HG02798 (cell line): Measurements from ENCODE around the gene COA5.

Source experiments
- ATAC-seq: cut with Tn5 transposase; IDR thresholded peaks from one replicate; pipeline ENCODE4 v1.9.1; 2021; ENCODE audit warnings: mild to moderate bottlenecking; ENCODE audit not compliant: unreplicated experiment, poor library complexity

The COA5 gene

GRCh38 chr2:98608116-98608961, at the start of gene COA5, which contains the start of gene UNC50:
Gene COA5, minus strand, starts transcription at chr2:98608512. Its CDS starts 107 bp downstream, at chr2:98608405.
Gene UNC50, plus strand, starts transcription at chr2:98608589. Its CDS starts 1,171 bp downstream, at chr2:98609760.
- peak; percentile 95 for ATAC-seq

DNA sequence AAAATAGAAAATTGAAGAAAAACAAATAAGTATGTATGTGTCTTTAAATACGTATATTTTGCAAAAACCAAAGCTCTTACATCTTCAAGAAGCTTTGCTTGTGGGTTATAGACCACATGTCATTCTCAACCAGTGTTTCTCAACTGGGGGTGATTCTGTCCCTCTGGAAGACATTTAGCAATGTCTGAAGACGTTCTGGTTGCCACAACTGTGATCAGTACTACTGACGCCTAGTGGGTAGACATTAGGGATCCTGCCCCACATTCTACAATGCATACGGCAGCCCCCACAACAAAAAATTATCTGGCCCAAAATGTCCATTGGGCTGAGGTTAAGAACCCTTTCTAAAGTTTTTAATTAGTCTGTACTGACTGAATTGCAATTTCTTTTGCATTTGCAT, 48.5 kb upstream of the COA5 start:
- ATAC-seq: no peak

DNA sequence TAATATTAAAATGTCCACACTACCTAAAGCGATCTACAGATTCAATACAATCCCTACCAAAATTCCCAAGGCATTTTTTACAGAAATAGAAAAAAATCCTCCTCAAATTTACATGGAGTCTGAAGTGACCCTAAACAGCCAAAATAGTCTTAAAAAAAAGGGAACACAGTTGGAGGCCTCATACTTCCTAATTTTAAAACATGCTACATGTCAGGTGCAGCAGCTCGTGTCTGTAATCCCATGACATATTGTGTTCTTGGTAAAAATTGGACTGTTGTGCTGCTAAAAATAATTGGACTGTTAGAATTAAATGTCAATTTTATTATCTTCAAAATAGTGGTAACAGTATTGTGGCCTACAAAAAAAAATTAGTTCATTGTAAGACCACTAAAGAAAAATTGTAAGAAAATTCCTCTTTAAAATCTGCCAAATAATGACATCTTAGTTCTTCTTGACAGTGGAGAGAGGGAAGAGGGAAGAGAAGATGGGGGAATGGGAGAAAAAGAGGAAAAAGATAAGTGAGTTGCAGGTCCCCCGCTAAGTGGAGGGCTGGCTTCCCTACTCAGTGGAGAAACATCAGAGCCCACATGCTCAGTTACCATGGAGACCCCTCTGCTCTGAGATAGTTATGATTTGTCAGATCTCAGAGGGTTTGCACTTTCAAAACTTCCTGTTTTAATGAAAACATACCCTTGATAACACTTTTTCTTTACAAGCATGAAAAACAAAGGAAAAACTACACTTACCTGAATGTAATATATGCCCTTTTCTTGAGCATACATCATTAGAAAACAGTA, 46.6 kb upstream of the COA5 start:
- no peak for ATAC-seq

- ATAC-seq: no peak
Observed at GRCh38 chr2:98650998-98651397, 42.7 kb upstream of the COA5 start.

GRCh38 chr2:98649992-98650375, 41.7 kb upstream of the COA5 start:
- ATAC-seq: no peak

GRCh38 chr2:98649135-98649991, 41.1 kb upstream of the COA5 start:
- peak; percentile 89 for ATAC-seq

DNA sequence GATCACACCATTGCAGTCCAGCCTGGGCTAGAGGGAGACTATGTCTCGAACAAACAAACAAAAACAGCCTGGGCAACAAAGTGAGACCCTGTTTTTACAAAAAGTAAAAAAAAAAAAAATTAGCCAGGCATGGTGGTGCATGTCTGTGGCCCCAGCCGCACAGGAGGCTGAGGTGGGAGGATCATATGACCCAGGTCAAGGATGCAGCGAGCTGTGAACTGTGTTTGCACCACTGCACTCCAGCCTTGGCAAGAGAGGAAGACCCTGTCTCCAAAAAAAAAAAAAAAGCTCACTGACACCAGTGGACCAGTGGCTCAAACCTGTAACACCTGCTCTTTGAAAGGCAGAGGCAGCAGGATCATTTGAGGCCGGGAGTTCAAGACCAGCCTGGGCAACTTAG, 40.1 kb upstream of the COA5 start:
- ATAC-seq: no peak

GRCh38 chr2:98647636-98648035, 39.3 kb upstream of the COA5 start:
- no peak for ATAC-seq

DNA sequence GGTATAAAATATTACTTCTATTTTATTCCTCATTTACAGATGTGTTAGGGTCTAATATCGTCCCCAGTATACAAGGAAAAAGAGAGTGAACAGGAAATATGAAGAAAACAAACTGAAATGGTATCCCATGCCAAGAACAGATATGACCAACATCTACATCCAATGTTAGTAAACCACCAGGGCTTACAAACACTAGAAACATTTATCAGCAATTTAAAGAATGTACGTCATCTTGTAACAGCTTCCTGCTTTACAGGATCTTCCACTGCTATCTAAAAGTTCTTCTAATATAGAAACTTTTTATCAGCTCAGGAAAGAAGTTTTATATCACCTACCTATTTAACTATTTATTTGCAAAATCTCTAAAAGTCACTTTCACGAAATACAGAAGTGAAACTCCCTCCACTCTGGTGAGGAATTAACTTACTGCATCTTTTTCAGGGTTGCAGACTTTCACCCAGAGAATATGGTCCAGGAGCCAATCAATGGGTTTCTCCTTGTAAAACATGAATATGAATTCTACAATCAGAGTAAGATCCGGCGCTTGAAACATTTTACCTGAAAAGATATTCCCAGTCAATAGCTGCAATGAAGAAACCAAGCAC, 35.3 kb upstream of the COA5 start:
- ATAC-seq: no peak

DNA sequence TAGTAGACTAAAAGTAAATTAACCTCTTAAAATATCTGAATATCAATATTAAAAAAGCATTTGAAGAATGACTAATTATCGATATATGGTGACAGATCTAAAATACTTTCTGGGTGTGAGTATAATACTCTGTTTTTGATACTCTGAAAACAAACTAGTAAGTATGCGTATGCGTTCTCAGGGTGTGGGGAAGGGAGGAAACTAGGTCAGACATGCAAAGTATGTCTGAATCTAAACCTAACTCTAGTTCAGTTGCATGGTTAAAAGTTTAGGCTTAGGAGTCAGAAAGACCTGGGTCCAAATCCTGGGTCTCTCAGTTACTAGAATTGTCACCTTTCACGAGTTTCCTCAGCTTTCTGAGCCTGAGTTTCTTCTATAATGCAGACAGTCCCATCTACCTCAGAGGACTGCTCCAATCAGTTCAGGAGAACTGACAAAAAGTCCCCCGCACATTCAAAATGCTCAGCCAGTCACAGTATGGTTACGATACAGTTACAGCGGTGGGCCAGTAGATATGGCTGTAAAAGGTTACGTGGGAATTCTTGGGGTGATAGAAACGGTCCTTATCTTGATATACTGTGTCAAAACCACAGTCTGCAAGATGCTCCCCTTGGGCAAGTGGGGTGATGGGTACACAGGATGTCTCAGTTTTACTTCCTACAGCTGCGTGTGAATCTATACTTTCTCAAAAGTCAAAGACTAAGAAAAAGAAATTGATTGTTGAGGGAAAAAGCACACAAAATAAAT, 29.3 kb upstream of the COA5 start:
- no peak for ATAC-seq

DNA sequence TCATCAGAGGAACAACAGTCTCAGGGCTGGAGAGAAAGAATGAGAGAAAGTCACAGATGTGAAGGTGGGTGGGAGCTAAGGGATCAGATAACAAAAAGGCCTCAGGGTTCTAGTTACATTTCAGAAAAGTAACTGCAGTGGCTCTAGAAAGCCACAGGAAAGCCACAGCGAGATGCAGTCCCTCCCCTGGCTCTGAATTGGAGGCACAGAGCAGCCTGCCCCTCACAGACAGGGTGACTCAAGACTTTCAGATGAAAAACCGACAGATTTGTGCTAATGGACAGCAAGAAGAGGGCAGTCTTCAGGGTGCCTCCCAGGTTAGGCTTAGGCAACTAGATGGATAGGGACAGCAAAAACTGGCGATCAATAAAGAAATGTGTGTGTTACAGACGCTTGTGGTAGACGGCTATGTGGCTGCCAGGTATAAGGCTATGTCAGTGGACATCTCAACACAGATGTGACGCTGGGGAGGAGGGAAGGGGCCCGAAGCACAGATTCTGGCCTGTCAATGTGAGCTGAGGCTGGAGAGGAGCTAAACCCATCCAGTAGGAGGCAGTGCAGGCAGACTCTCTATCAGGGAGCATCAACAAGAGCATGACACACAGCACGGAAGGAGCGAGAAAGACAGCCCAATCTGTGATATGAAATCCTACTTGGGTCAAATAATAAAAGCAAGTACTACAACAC, 26.2 kb upstream of the COA5 start:
- ATAC-seq: no peak

DNA sequence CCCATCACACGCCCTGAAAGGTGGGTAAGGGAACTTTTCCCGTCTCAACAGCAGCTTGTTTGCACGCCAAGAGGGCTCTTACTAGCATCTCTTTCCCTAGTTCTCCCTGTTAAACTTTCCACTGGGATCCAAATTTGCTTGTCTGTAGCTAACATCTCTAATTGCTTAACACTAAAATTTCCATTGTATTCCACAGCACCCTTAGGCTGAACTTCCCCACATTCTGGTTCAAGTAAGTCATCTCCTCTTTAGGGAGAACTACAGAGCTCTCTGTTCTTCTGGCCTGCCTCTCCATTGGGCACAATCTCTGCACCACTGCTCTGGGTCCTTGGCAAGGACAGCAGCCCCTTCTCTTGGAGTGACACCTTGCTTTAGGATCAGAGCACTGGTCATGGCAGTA, 24.0 kb upstream of the COA5 start:
- ATAC-seq: no peak

DNA sequence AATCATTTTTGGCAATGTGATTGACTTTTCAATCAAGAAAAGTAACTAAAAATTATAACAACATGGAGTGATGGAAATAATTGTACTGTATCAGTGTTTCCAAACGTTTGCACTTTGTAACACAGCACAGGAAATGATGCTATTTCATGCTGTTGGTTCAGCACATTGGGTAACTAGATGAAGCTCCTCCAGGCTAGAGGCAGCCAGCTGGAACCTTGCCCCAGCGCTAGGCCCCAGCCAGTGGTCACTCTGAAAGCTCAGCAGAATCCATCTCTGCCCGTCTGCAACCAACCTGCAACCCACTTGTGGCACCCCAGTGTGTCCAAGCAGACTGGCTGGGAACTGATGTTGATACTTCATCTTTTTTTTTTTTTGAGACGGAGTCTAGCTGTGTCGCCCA, 15.3 kb upstream of the COA5 start:
- no peak for ATAC-seq

DNA sequence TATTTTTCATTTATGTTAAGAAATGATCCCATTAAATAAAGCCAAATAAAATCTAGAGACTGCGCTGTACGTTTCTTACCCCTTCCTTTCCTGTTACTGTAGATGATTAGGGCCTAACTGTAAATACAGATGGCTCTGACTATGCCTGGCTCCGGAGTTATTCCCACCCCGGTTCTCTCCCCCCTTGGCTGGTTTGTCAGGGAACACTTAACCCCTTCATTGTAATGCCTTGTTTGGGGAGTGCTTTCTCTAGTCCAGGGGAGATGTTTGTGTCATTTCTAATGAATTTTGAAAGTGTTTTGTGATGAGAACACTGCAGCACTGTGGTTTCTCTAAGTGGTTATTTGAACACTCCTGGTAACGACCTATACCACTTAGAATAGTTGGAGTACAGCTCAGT, 8.8 kb upstream of the COA5 start:
- no peak for ATAC-seq

DNA sequence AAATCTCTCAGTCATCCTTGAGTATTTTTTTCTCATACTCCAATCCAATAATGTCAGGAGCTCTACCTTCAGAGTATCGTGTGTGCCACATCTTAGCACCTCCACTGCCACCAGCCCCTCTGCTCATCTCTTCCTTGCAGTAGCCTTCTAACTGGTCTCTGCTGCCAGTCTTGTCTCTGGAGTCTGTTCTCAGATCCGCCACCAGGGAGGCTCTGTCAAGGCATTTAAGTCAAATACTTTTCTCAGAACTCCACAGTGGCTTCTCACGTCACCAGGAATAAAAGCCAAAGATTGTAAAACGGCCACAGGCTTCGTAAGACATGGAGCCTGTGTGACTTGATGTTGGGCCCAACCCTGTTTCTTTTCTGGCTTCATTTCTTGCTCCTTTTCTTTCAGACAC, 7.2 kb upstream of the COA5 start:
- ATAC-seq: no peak

DNA sequence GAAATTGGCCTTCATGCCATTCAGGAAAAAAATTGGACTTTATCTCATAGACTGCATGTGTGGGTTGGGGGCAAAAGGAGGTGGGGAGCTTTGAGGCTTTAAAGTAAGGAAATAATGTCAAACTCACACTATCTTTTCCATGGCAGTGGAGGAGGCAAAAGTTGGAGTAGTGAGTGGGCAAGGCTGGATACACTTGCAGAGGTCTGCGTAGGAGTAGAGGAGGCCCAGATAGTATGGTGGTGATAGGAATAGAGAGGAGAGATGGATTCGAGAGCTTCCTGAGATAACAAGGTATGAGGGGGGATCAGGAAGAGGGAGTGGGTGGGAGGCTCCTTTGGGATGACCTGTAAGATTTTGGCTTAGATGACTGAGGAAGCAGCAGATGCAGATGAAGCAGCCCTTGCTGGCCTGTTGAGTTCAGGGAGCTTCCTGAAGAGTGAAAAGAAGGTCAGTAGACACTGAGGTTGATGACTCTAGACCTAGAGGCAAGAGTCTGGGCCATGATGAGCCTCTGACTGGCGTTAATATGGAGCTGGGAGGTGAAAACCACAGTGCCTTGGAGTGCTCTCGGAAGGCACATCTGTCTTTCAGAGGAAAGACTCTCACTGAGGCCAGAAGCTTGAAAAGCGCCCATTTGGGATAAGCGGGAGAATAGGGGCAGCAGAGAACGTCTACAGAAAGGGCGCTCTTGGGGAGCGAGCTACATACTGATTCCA, 5.9 kb upstream of the COA5 start:
- no peak for ATAC-seq

DNA sequence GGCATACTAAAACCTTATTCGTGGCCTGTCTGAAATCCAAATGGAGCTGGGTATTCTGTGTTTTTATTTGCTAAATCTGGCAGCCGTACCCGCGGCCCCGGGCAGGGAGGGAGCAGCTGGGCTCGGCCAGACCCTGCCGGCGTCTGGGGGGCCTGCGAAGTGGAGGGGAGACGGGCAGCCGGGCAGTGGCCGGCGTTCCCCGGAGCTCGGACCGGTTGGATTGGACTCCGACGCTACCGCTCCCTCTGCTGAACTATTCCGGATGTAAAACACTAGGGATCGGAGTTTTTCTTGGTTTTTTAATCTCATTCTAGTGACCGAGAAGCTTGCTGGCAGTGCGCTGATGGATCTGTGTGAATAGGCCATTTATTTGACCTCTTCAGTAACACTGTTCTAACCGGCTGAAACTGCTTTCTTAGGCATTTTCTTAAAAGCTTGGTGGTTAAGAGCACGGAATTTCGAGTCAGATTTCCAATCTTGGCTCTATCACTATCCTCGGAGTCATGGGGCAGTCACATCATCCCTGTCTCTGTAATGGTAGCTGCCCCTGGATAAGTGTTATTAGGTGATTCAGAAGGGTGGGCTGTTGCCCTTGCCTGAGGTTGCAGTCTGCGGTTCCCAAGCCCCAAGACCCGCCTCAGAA, 771 bp upstream of the COA5 start:
- no peak for ATAC-seq

GRCh38 chr2:98607741-98608115, 584 bp downstream of the COA5 start:
- no peak for ATAC-seq
